Stimulated activated CD4-positive, alpha-beta T cell treated with anti-CD3 and anti-CD28 coated beads, Interleukin-2, amount 100 ng/mL, for 24 hours (primary cell): ENCODE measurements around the gene DDX59.
"Not testable (repeated sequence)": the region's sequence is repeated elsewhere in the genome, so short reads cannot be mapped to it uniquely, and the experiment has no call there.

Source experiments
- DNase-seq, 2 donors: peaks; one replicate each; pipeline ENCODE4 v3.0.0-alpha.2; 2020

The DDX59 gene

DNA sequence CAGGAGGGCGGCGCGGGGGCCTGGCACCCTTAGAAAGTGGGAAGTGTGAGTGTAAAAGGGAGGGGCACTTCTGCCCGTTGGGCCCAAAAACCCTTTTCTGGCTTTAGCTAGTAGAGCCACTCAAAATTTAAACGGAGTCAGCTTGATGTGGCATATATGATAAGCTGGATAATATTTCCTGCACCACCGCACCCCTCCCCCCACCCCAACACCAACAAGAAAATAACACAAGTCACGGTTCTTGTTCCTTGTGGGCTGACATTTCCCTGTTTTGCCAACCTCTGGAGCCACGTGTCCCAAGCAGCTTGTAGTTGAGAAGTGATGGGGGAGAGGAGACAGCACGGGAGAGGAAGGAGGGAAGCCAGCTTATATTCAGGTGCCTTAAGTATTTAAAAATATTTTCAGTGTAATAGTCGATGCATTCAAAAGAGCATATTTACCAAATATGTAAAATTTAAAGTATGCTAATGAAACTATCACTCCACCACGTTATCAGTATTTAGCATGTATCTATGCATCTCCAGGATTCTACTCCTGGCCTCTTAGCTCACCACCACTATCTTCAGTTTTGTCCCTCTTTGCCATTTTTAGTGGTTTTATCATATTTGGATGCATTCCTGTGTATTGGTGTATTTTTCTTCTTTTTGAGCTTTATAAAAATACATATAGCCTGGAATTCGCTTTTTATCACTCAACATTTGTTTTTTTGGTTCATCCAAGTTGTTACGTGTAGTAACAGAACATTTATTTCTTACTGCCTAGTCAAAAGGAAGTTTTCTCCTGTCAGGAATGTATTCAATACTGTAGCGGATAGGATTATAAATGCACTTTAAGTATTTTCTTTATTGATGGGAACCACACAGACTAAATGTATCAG is 773 bp upstream of the DDX59 start:
- peak in 1 of 2 donors; percentile 17 for DNase-seq

- no peak for DNase-seq
These were observed 993 bp downstream of the DDX59 start for GRCh38 chr1:200668514-200669313.

DNA sequence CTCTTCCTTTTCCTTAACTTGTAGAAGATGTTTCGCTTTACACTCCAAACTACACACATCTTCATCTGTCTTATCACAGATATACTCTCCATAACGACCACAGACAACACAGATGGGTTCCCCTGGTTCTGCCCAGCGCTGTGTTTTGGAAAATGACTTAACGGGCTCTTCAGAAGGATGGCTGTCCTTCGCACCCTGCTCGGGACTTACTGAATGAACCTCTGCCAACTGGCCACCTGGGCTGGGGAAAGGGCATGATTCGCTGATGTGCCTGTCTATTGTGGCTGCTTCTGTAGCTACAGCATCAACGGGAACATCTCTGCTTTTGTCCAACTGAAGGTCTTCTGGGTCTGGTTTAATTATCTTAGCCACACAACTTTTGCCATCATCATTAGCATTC is 3.4 kb downstream of the DDX59 start:
- DNase-seq: no peak

DNA sequence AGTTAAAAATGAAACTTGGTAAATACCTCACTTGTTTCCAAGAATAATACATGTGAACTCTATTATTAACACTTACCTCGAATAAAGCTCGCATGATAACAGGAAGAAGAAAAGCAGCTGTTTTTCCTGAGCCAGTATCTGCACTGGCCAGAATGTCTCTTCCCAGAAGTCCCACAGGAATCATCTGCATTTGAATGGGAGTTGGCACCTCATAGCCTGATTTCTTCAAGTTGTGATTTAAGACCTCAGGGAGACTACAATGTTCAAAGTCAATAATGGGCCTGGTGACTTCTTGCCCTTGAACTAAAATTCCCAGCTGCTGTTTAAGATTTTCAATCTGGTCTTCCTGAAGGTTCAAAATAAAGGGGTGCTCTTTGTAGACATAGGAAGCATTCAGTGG is 3.8 kb downstream of the DDX59 start:
- DNase-seq: no peak

DNA sequence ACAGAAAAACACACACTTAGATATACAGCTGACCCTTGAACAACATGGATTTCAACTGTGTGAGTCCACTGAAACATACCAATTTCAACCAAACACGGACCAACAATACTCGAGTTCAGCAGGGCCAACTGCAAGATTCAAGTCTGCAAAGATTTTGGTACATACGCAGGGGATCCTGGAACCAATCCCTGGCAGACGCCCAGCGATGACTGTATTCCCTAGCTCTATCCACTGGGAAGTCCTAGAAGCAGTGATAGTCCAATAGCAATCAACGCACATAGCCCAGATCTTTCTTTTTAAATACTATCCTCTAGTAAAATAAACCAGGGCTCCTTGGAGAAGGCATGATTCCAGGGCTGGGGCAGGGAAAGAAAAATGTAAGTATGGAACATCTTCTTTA is 9.0 kb downstream of the DDX59 start:
- no peak for DNase-seq

DNA sequence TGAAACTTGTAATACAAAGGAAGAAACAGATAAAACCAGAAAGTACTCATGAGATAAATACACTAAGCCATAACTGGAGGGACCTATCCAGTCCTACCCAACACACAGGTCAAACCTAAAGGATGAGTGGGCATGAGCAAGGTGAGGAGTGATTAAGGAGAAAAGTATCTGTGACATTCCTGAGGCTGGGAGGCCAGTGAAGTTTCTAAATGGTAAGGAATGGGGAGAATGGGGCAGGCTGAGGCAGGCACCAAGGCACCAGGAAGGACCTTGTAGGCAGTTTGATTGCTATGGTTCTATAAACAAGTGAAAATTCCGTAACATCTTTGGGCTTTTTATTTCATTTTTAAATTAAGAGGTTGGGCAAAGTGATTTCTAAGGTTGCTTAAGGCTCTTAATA is 10.4 kb downstream of the DDX59 start:
- no peak for DNase-seq

GRCh38 chr1:200658037-200658818 is 11.5 kb downstream of the DDX59 start:
- no peak for DNase-seq

- no peak for DNase-seq
These were observed 15.0 kb downstream of the DDX59 start for GRCh38 chr1:200654660-200655059.

GRCh38 chr1:200653022-200653462 is 16.7 kb downstream of the DDX59 start:
- DNase-seq: peak in 1 of 2 donors; percentile 14

- DNase-seq: no peak
These were observed 17.3 kb downstream of the DDX59 start for GRCh38 chr1:200652378-200652777.

DNA sequence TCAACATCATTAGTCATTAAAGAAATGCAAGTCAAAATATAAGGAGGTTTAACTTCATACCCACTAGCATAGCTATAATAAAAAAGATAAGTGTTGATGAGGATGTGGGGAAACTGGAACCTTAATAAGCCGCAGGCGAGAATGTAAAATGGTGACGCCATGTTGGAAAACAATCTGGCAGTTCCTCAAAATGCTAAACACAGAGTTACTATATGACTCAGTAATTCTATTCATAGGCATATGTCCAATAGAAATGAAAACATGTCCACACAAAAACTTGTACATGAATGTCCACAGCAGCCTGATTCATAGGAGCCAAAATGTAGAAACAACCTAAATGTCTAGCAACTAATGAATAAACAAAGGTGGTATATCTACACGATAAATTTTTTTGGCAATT is 23.2 kb downstream of the DDX59 start:
- no peak for DNase-seq

- DNase-seq: no peak
These were observed 25.7 kb downstream of the DDX59 start for GRCh38 chr1:200644021-200644420.

DNA sequence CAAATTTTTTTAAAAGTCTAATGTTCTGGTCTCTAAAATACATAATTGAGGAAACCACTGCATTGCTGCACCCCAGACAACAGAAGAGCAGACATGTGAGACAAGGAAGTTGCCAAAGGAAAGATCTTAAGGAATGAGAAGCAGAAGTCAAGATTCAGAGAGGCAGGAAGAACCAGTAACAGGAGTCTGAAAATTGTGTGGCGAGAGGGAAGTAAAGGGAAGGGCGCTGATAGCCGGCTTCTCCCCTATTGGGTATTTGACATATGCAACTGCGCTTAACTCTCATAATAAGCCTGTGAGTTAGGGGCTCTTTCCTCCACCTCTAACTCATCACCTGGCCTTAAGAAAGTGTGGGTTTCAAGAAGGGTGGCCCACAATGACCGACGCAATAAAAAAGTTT is 27.2 kb downstream of the DDX59 start:
- DNase-seq: no peak

DNA sequence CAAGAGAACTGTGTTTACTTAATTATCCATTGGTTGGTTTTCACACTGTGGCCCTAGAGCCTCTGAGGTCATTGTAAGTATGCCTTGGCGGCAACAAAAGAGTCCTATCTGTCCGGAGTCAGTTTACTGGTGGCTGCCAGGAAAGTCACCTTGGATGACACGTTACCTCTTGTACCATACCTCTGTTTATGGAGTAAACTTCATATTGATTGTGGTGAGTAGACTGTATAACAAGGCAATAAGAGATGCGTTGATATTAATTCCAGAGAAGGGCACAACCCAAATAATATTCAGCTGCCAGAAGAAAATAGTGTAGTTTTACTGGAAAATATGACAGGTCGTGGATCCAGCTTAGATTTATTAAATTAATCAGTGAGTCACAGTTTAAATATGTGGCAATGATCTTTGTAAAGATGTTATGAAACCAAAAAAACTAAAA is 28.7 kb downstream of the DDX59 start:
- DNase-seq: no peak

- no peak for DNase-seq
These were observed 29.2 kb downstream of the DDX59 start for GRCh38 chr1:200640373-200640962.

- DNase-seq: no peak
These were observed 31.6 kb downstream of the DDX59 start for GRCh38 chr1:200638073-200638472.

DNA sequence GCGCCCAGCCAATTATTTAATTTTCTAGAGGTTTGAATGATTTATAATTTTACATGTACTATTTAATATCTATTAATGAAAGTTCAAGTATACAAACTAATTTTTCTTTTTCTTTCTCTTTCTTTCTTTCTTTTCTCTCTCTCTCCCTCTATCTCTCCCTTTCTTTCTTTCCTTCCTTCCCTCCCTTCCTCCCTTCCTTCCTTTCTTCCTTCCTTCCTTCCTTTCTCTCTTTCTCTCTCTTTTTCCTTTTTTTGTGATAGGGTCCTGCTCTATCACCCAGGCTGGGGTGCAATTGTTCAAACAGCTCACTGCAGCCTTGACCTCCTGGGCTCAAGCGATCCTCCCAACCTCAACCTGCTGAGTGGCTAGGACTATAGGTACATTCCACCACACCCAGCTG is 33.0 kb downstream of the DDX59 start:
- DNase-seq: no peak

- DNase-seq: no peak
These were observed 35.2 kb downstream of the DDX59 start for GRCh38 chr1:200634261-200635122.

- DNase-seq: no peak
These were observed 38.3 kb downstream of the DDX59 start for GRCh38 chr1:200631375-200631774.

- DNase-seq: not testable (repeated sequence)
These were observed 39.2 kb downstream of the DDX59 start for GRCh38 chr1:200630515-200630899.

GRCh38 chr1:200629876-200630514 is 39.7 kb downstream of the DDX59 start:
- DNase-seq: no peak
